CD8-positive, alpha-beta memory T cell (primary cell): ENCODE results near the gene MX1. TPM values are rescaled to one million over a fixed set of nuclear protein-coding genes. Genes with fewer than 3 reads are reported as not detected.
A peak's percentile ranks its signal among the peaks of the same experiment; 100 is the strongest.

Experiments used
- CTCF ChIA-PET: fragments of 350-600 bp; sonication (Branson Sonifier 250); formaldehyde crosslinking; loops from one replicate; lab custom pipeline; 2021; ENCODE audit warnings: antibody characterized with exemption; lab: Charles Lee
- POLR2A ChIA-PET: fragments of 350-600 bp; sonication (Branson Sonifier 250); formaldehyde crosslinking; loops from one replicate; lab custom pipeline; 2021; ENCODE audit warnings: antibody characterized with exemption; lab: Charles Lee
- DNase-seq, 5 donors: peaks; one replicate each; pipeline versions ENCODE4 v3.0.0 to v3.0.0-alpha.2; 2020 to 2022; ENCODE audit warnings: mixed read lengths in 1 of 5
- H3K27ac ChIP-seq: one replicate; pipeline ENCODE4 v1.7.0; 2013; ENCODE audit warnings: low read depth, mild to moderate bottlenecking, low read length, moderate library complexity
- H3K27me3 ChIP-seq: 2 replicates; pipeline ENCODE4 v1.7.0; 2013; ENCODE audit warnings: low read length, mild to moderate bottlenecking; ENCODE audit not compliant: insufficient read depth, poor library complexity, severe bottlenecking
- H3K36me3 ChIP-seq: 2 replicates; pipeline ENCODE4 v1.7.0; 2013; ENCODE audit warnings: mild to moderate bottlenecking, low read length, moderate library complexity; ENCODE audit not compliant: insufficient read depth
- H3K4me1 ChIP-seq: 2 replicates; pipeline ENCODE4 v1.7.0; 2013; ENCODE audit warnings: mild to moderate bottlenecking, low read length, moderate library complexity; ENCODE audit not compliant: insufficient read depth
- H3K4me3 ChIP-seq: 2 replicates; pipeline ENCODE4 v1.7.0; 2013; ENCODE audit warnings: mild to moderate bottlenecking, low read length
- H3K9me3 ChIP-seq: 2 replicates; pipeline ENCODE4 v1.7.0; 2013; ENCODE audit warnings: mild to moderate bottlenecking, low read length
- H3K27ac Mint-ChIP-seq, 8 donors: one replicate each; pipeline ENCODE4 v1.8.0; 2020 to 2021; ENCODE audit warnings: mixed read lengths in 8 of 8, mild to moderate bottlenecking in 6 of 8, inconsistent platforms in 3 of 8, moderate library complexity in 3 of 8
- H3K27me3 Mint-ChIP-seq, 2 donors: one replicate each; pipeline ENCODE4 v1.8.0; 2020 to 2021; ENCODE audit warnings: mixed read lengths in 2 of 2, mild to moderate bottlenecking in 1 of 2, moderate library complexity in 1 of 2
- H3K36me3 Mint-ChIP-seq, 3 donors: one replicate each; pipeline ENCODE4 v1.8.0; 2020 to 2021; ENCODE audit warnings: mixed read lengths in 3 of 3, inconsistent platforms in 1 of 3, mild to moderate bottlenecking in 1 of 3
- H3K4me1 Mint-ChIP-seq, 3 donors: one replicate each; pipeline ENCODE4 v1.8.0; 2020 to 2021; ENCODE audit warnings: mixed read lengths in 3 of 3, inconsistent platforms in 1 of 3, mild to moderate bottlenecking in 1 of 3
- H3K4me3 Mint-ChIP-seq, 7 donors: one replicate each; pipeline ENCODE4 v1.8.0; 2020 to 2021; ENCODE audit warnings: mixed read lengths in 7 of 7, mild to moderate bottlenecking in 6 of 7, moderate library complexity in 4 of 7, inconsistent platforms in 2 of 7
- H3K9me3 Mint-ChIP-seq, 5 donors: one replicate each; pipeline ENCODE4 v1.8.0; 2020 to 2022; ENCODE audit warnings: mixed read lengths in 5 of 5, mild to moderate bottlenecking in 3 of 5, moderate library complexity in 2 of 5, inconsistent platforms in 1 of 5
- polyA plus RNA-seq: library from polyadenylated mRNA; unstranded; fragments of 300-500 nt; fragmentation: Illumina TruSeq; gene quantifications from one replicate; pipeline ENCODE4 v1.2.3, GENCODE V29; 2021
- total RNA-seq, 2 experiments: library from RNA; stranded (reverse); gene quantifications; one replicate each; pipeline ENCODE4 v1.2.3, GENCODE V29; 2021

MX1 gene
- total and polyA plus RNA-seq, 3 experiments from 2014 or later = 10.5 to 75.9 (median 10.6) TPM

DNA sequence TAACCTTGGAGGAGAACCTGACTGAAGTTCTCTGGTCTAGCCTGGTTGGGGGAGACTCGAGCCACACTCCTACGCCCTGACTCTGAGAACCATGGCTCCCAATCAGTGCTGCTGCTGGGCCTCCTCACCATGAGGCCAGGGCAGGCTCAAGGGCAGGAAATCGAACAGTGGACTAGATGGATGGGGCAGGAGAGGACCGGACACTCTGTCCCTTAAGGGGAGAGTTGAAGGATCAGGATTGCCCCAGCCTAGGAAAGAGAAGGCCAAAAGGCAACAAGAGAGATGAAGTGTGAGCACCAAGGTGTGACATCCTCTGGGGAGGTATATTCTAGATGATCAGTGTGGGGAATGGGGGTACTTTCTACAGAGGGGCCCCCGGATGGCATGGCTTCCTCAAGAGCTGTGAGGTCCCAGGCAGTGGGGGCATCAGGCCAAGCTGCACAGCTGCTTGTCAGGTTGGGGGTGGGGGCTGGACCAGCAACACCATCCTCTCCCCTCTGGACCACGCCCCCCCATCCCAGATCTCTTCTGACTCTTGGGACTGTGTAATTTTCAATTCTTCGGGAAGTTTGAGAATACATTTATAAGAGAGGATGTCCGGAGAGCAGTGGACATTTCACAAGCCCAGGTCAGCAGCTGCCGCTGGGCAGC lies 34.0 kb downstream of the MX1 start:
- Mint-ChIP-seq H3K4me1 (peaks cover 0 to 7% (median 0%) of the 10 kb centered on the region in 3 donors), H3K27ac (peak overlapping the region in 4 of 8 donors; percentile 5 to 70 (median 38)), H3K27me3 (no peaks in the 10 kb centered on the region), H3K9me3 (peaks cover 0 to 3% (median 0%) of the 10 kb centered on the region in 5 donors), H3K36me3 (peaks cover 10 to 49% (median 23%) of the 10 kb centered on the region in 3 donors), H3K4me3 (no peak overlapping the region)
- H3K36me3 ChIP-seq = peaks cover 4% of the 10 kb centered on the region
- no peaks in the 10 kb centered on the region for H3K27me3 ChIP-seq
- no peak overlapping the region for H3K4me3 ChIP-seq
- no peaks in the 10 kb centered on the region for H3K9me3 ChIP-seq
- ChIA-PET CTCF (interaction anchor here (0.9 to 8.9 kb wide), 2 partner anchors 8 to 177 kb away, joined by 3 to 92 read pairs; no protein-coding TSS in a partner anchor), POLR2A (no interaction called here)
- no peak overlapping the region for H3K27ac ChIP-seq
- no peak for DNase-seq
- no peaks in the 10 kb centered on the region for H3K4me1 ChIP-seq

DNA sequence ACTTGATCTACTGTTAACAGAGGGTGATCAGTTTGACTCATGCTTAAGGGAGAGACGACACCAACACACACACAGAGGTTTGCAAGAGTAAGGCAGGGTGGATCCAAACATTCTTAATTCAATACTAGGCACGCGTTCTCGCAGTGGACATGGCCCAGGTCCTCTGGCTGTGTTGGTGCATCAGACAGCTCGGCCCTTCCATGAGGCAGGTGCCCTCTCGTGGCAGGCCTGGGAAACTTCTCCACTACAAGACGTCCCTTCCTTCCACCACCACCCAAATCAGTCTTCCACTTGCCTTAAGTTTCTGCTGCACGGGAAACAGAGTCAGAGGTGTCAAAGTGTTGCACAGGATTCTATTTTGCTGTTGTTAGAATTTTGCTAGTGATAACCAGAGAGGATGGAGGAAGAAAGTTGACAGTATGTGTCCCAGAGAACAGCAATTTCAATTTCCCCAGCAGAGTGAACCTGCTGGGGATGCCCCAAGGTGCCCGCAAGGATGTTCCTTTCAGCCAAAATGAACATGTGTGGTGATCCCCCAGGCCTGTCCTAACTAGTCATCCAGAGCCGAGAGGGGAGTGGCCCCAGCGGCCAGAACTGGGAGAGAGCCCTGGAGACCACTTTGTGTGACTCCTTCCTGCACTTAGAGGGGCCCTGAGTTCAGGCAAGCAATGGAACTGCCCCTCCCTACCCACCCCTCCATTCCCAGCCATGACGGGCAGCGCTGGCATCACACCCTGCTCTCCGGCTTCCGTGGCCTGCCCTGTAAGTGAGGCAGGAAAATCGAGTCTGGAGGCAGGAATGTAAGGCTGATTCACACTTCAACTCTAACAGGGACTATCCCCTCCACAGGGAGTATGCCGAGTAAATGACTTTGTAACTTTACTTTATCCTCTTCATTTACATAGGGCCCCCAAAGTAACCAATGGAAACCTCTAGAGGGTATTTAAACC lies 34.8 kb downstream of the MX1 start:
- no peaks in the 10 kb centered on the region for H3K9me3 ChIP-seq
- peak; percentile 22 to 67 (median 26) for DNase-seq
- H3K36me3 ChIP-seq = peaks cover 4% of the 10 kb centered on the region
- ChIA-PET CTCF (interaction anchor here (0.9 to 8.9 kb wide), 2 partner anchors 9 to 178 kb away, joined by 3 to 92 read pairs; no protein-coding TSS in a partner anchor), POLR2A (no interaction called here)
- H3K27me3 Mint-ChIP-seq = peaks cover 0 to 2% of the 10 kb centered on the region in 2 donors
- no peaks in the 10 kb centered on the region for H3K27me3 ChIP-seq
- H3K4me3 ChIP-seq = no peak overlapping the region
- H3K27ac Mint-ChIP-seq = peak overlapping the region in 4 of 8 donors; percentile 5 to 60 (median 55)
- no peak overlapping the region for H3K27ac ChIP-seq
- H3K4me1 Mint-ChIP-seq = peaks cover 0 to 7% (median 0%) of the 10 kb centered on the region in 3 donors
- peaks cover 10 to 41% (median 23%) of the 10 kb centered on the region in 3 donors for H3K36me3 Mint-ChIP-seq
- H3K4me3 Mint-ChIP-seq = no peak overlapping the region
- peaks cover 0 to 3% (median 0%) of the 10 kb centered on the region in 5 donors for H3K9me3 Mint-ChIP-seq
- H3K4me1 ChIP-seq = no peaks in the 10 kb centered on the region

DNA sequence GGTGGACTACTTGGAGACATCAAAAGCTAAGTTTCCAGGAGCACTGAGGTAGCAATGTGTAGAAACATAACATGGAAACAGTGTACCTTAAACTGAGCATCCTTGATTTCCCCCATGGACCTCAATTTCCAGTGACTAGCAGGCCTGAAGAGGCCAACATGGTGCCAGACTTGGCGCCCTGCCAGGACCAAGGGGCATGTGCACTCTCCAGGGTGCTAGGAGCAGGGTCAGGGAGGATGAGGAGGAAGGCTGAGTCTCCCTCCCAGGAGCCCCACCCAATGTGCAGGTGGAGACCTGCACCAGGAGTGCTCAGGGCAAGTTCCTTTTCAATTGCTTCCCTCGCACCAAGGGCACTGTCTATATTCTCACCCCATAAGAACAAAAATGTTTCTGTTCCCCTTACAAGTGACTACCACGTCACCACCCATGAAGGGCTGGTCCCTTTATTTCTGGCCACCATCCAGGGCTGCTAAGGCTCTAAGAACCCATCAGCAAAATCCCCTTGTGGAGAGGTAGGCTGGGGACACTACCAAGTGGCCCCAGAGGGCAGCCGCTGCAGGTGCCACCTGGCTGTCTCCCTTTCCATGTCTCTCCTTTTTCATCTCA lies 39.2 kb downstream of the MX1 start:
- Mint-ChIP-seq H3K27me3 (peaks cover 6 to 33% of the 10 kb centered on the region in 2 donors), H3K9me3 (peaks cover 0 to 3% (median 0%) of the 10 kb centered on the region in 5 donors), H3K36me3 (peaks cover 3 to 10% (median 5%) of the 10 kb centered on the region in 3 donors), H3K27ac (no peak overlapping the region), H3K4me1 (peaks cover 0 to 16% (median 0%) of the 10 kb centered on the region in 3 donors), H3K4me3 (no peak overlapping the region)
- Histone ChIP-seq H3K36me3 (no peaks in the 10 kb centered on the region), H3K27ac (no peak overlapping the region), H3K4me3 (no peak overlapping the region), H3K4me1 (no peaks in the 10 kb centered on the region), H3K27me3 (no peaks in the 10 kb centered on the region), H3K9me3 (no peaks in the 10 kb centered on the region)
- ChIA-PET CTCF (interaction anchor here (1.7 kb wide), 1 partner anchor 182 kb away, joined by 6 read pairs; no protein-coding TSS in a partner anchor), POLR2A (no interaction called here)
- no peak for DNase-seq

DNA sequence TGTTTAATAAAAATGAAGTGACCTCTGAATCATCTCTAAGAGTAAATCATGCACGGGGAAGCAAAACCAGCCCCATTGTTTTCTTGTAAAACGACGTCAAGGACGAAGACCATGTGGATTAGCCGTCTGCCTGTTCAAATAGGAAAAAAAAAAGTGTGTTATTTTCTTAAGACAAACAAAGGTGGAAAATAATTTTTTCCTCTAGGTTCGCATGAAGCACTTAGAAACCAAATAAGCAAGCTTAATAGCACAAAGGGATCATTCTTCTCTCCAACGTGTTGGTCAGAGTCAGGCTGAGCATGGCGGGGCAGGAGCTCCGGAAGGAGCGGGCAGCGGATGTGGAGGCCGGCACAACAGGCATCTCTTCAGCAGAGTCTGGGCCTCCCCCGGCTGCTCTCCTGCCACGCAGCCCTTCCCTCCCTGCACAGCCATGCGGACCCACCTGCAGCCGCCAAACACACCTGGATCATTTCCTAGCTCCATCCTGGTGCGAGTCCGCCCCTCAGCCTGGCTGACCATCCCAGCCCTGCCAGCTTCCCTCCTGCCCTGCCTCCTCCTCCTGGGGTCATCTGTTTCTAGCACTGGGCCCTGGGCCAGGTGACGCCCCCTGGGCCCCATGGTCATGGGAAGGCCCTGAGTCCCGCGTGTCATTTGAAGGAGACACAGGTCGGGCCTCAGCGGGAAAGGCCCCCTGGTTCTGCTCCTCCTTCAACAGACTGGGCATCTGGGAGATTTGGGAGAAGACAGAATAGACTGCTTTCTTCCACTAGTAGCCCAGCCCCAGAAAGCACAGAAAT lies 40.2 kb downstream of the MX1 start:
- Histone ChIP-seq H3K4me3 (no peak overlapping the region), H3K27me3 (no peaks in the 10 kb centered on the region), H3K36me3 (no peaks in the 10 kb centered on the region), H3K27ac (no peak overlapping the region), H3K4me1 (no peaks in the 10 kb centered on the region), H3K9me3 (no peaks in the 10 kb centered on the region)
- DNase-seq = no peak
- CTCF ChIA-PET = interaction anchor here (1.7 kb wide), 1 partner anchor 183 kb away, joined by 6 read pairs; no protein-coding TSS in a partner anchor
- Mint-ChIP-seq H3K27me3 (peaks cover 9 to 33% of the 10 kb centered on the region in 2 donors), H3K27ac (no peak overlapping the region), H3K36me3 (peaks cover 0 to 10% (median 5%) of the 10 kb centered on the region in 3 donors), H3K9me3 (peaks cover 0 to 3% (median 0%) of the 10 kb centered on the region in 5 donors), H3K4me3 (no peak overlapping the region), H3K4me1 (peaks cover 0 to 12% (median 0%) of the 10 kb centered on the region in 3 donors)
- POLR2A ChIA-PET = no interaction called here

DNA sequence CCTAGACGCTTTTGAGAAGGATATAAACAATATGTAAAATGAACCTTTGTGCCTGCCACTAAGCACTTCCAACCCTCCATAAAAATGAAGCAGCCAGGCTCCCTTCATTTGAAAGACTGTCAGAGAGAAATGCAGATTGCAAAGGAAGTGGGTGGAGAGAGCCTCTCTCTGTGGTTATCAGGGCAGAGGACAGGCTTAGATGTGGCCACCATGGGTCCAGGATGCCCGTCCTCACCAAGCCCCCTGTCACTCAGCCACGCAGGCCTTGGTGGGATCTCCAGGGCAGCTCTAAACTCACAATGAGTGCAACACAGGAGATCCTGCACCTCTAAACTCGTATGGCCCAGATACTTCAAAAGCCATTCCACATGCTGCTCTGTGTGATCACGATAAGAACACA lies 44.0 kb downstream of the MX1 start:
- Mint-ChIP-seq H3K27ac (no peak overlapping the region), H3K9me3 (no peaks in the 10 kb centered on the region), H3K4me3 (no peak overlapping the region), H3K27me3 (peaks cover 9 to 37% of the 10 kb centered on the region in 2 donors), H3K4me1 (peaks cover 0 to 10% (median 0%) of the 10 kb centered on the region in 3 donors), H3K36me3 (no peaks in the 10 kb centered on the region)
- no peak for DNase-seq
- no peaks in the 10 kb centered on the region for H3K9me3 ChIP-seq
- no peak overlapping the region for H3K4me3 ChIP-seq
- ChIA-PET CTCF (no interaction called here), POLR2A (no interaction called here)
- no peaks in the 10 kb centered on the region for H3K27me3 ChIP-seq
- H3K36me3 ChIP-seq = no peaks in the 10 kb centered on the region
- H3K4me1 ChIP-seq = no peaks in the 10 kb centered on the region
- no peak overlapping the region for H3K27ac ChIP-seq

DNA sequence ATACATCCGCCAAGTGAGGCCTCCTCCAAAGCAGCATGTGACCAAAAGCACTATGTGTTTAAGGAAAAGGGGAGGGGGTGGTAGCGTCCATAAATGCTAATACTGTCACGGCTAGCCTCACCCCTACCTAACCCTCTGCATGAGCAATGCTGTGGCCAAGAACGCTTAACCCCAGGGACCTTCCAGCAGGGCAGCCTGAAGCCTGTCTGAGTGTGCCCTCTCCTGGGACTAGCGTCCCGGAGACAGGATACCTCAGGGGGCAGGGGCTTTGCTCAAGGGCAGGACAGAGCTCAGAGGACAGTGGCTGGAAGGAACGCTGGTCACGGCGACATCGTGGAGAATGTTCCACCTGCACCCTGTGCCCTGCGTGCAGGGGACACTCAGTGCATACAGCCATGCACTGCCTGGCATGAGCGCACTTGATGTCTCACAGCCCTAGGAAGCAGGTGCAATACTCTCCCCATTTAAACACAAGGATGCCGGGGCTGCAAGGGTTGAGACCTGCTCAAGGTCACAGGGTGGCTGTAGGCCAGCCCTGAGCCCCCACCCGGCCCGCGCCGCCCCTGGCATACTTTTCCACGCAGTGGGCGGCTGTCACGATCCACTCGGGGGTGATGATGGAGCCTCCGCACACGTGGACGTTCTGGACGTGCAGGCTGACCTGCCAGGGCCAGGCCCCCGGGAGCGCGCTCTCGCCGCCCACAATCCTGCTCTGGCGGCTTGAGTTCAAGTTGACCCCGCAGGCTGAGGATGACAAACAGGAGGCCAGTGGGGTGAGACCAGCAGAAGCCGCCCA lies 46.9 kb downstream of the MX1 start:
- Mint-ChIP-seq H3K4me3 (no peak overlapping the region), H3K27ac (no peak overlapping the region), H3K9me3 (no peaks in the 10 kb centered on the region), H3K27me3 (peaks cover 9 to 28% of the 10 kb centered on the region in 2 donors), H3K36me3 (no peaks in the 10 kb centered on the region), H3K4me1 (peaks cover 0 to 12% (median 7%) of the 10 kb centered on the region in 3 donors)
- Histone ChIP-seq H3K27me3 (no peaks in the 10 kb centered on the region), H3K9me3 (no peaks in the 10 kb centered on the region), H3K4me3 (no peak overlapping the region), H3K4me1 (no peaks in the 10 kb centered on the region), H3K36me3 (no peaks in the 10 kb centered on the region), H3K27ac (no peak overlapping the region)
- ChIA-PET POLR2A (no interaction called here), CTCF (no interaction called here)
- DNase-seq = no peak
